K562 (cell line): ENCODE measurements around the gene UTP4. TPM values are rescaled to one million over a fixed set of nuclear protein-coding genes. Genes with fewer than 3 reads are reported as not detected.
A peak's percentile ranks its signal among the peaks of the same experiment; 100 is the strongest.

ENCODE experiments used
- BCLAF1 ChIP-seq, 2 experiments: fragments of 450-650 bp in 1 of 2; IDR thresholded peaks; 2 replicates each; pipeline ENCODE4 v1.6.1; 2011 to 2017; ENCODE audit warnings: low read depth in 2 of 2, antibody characterized with exemption in 1 of 2, borderline replicate concordance in 1 of 2, low read length in 1 of 2, mild to moderate bottlenecking in 1 of 2, mixed read lengths in 1 of 2; ENCODE audit not compliant: control insufficient read depth in 1 of 2
- CCNT2 ChIP-seq: IDR thresholded peaks from 2 replicates; pipeline ENCODE4 v1.6.1; 2011; ENCODE audit warnings: borderline replicate concordance, low read depth, mild to moderate bottlenecking, moderate library complexity, mixed read lengths, low read length; ENCODE audit not compliant: insufficient read length; ENCODE audit errors: extremely low read depth
- CREB3L1 ChIP-seq: fragments of 450-650 bp; IDR thresholded peaks from 2 replicates; pipeline ENCODE4 v1.6.1; 2014; ENCODE audit warnings: low read depth, mild to moderate bottlenecking, moderate library complexity, borderline replicate concordance
- DNMT1 ChIP-seq: fragments of 450-650 bp; IDR thresholded peaks from 2 replicates; pipeline ENCODE4 v1.6.1; 2016; ENCODE audit warnings: antibody characterized with exemption, mild to moderate bottlenecking
- E2F1 ChIP-seq: sonication (generic); formaldehyde crosslinking; IDR thresholded peaks from 2 replicates; pipeline ENCODE4 v1.8.1; 2023; ENCODE audit warnings: mild to moderate bottlenecking, missing genetic modification reagents, moderate library complexity
- EHMT2 ChIP-seq: fragments of 450-650 bp; IDR thresholded peaks from 2 replicates; pipeline ENCODE4 v1.6.1; 2018; ENCODE audit warnings: antibody characterized with exemption
- MAFK ChIP-seq: IDR thresholded peaks from 2 replicates; pipeline ENCODE4 v1.6.1; 2011; ENCODE audit warnings: low read length, improper control_type of control experiment
- SMARCE1 ChIP-seq: fragments of 450-650 bp; IDR thresholded peaks from 2 replicates; pipeline ENCODE4 v1.7.1; 2016; ENCODE audit warnings: mild to moderate bottlenecking
- SRF ChIP-seq, 2 experiments: fragments of 250-450, 450-650 bp in 1 of 2; sonication (Bioruptor Pico) in 1 of 2; sonication (generic) in 1 of 2; formaldehyde crosslinking; IDR thresholded peaks; 2 replicates each; pipeline versions ENCODE4 v1.5.0 to v1.5.1; 2020 to 2022; ENCODE audit warnings: mild to moderate bottlenecking in 1 of 2, missing genetic modification reagents in 1 of 2
- TAF15 ChIP-seq: fragments of 200-400 bp; formaldehyde crosslinking; IDR thresholded peaks from 2 replicates; pipeline ENCODE4 v1.6.1; 2017; ENCODE audit warnings: mild to moderate bottlenecking, low read depth, low read length, moderate library complexity
- TCF7 ChIP-seq: sonication (generic); IDR thresholded peaks from 2 replicates; pipeline ENCODE4 v1.6.1; 2016; ENCODE audit warnings: antibody characterized with exemption, borderline replicate concordance
- TEAD1 ChIP-seq, 2 experiments: fragments of 450-650 bp in 1 of 2; sonication (generic) in 1 of 2; formaldehyde crosslinking; IDR thresholded peaks; 2 replicates each; pipeline versions ENCODE4 v1.4.0 to v1.8.0; 2020 to 2022; ENCODE audit warnings: mild to moderate bottlenecking in 2 of 2, missing genetic modification reagents in 1 of 2
- ZNF253 ChIP-seq: fragments of 250-450 bp; sonication (Bioruptor Pico); conservative IDR thresholded peaks from 2 replicates; pipeline ENCODE4 v1.6.1; 2021; ENCODE audit warnings: mild to moderate bottlenecking
- ZNF398 ChIP-seq: fragments of 250-450 bp; sonication (Bioruptor Pico); IDR thresholded peaks from 2 replicates; pipeline ENCODE4 v1.8.0; 2021; ENCODE audit warnings: moderate library complexity, mild to moderate bottlenecking, inconsistent platforms
- ZNF507 ChIP-seq: conservative IDR thresholded peaks from 2 replicates; pipeline ENCODE4 v1.6.1; 2017; ENCODE audit warnings: missing genetic modification characterization, missing compliant biosample characterization
- ZNF512 ChIP-seq: IDR thresholded peaks from 2 replicates; pipeline ENCODE4 v1.6.1; 2016; ENCODE audit warnings: missing genetic modification characterization, missing compliant biosample characterization
- ZNF583 ChIP-seq: fragments of 250-450 bp; sonication (Bioruptor Pico); IDR thresholded peaks from 2 replicates; pipeline ENCODE4 v1.4.0; 2020
- ZSCAN29 ChIP-seq: fragments of 450-650 bp; IDR thresholded peaks from 2 replicates; pipeline ENCODE4 v1.6.1; 2017
- polyA plus RNA-seq, 8 experiments: library from polyadenylated mRNA; depleted of rRNA in 4 of 8; stranded (reverse) in 5 of 8; unstranded in 3 of 8; fragments of >200 nt; fragmentation: Nextera tagmentation in 2 of 8; fragmentation: Illumina TruSeq in 1 of 8; extraction: Ambion mirVana in 2 of 8; extraction: Trizol in 1 of 8; gene quantifications; 2 replicates each; pipeline versions ENCODE4 v1.2.1 to v1.2.3, GENCODE V29; 2011 to 2014; ENCODE audit warnings: inconsistent platforms in 1 of 8, missing spikeins in 1 of 8
- total RNA-seq, 7 experiments: library from RNA; depleted of rRNA in 6 of 7; stranded (reverse); fragments of >200 nt in 6 of 7; fragmentation: Illumina TruSeq in 2 of 7; extraction: Trizol in 2 of 7; gene quantifications; 2 replicates each; pipeline versions ENCODE4 v1.2.1 to v1.2.3, GENCODE V29; 2011 to 2021; ENCODE audit warnings: low replicate concordance in 1 of 7

The UTP4 gene
- total and polyA plus RNA-seq, 9 of the 15 experiments (the other 6 are each of a cell fraction or from before 2014, with no cell fraction given) = 46.1 to 203 (median 145) TPM

- TF ChIP-seq E2F1 (CRISPR knock-in tag) (no peak), CCNT2 (no peak), TCF7 (no peak), BCLAF1 (IDR thresholded peaks at IDR 0.05; ENCODE audit: borderline replicate concordance in 1 of 2, control insufficient read depth in 1 of 2, low read depth in 2 of 2, low read length in 1 of 2) (no peak), CREB3L1 (no peak), EHMT2 (no peak), ZNF398 (no peak), ZNF253 (no peak), ZSCAN29 (no peak), TAF15 (no peak), MAFK (no peak), SMARCE1 (no peak), SRF (CRISPR knock-in tag; IDR thresholded peaks at IDR 0.05) (0 out of 4 replicates have a peak, but pooled peaks of 1 of the 2 experiments have one; percentile 58), TEAD1 (CRISPR knock-in tag; IDR thresholded peaks at IDR 0.05) (no peak), ZNF507 (no peak), ZNF583 (CRISPR knock-in tag) (no peak), ZNF512 (tag) (no peak), DNMT1 (no peak)
Observed at GRCh38 chr16:69171325-69172084, 39.1 kb downstream of the UTP4 start (continued).
